BJ (cell line): Measurements from ENCODE around the gene MINAR1. TPM values are rescaled to one million over a fixed set of nuclear protein-coding genes. Genes with fewer than 3 reads are reported as not detected.

Experiments used
- CTCF ChIA-PET: fragments of 350-600 bp; formaldehyde crosslinking; extraction: SDS; loops from one replicate; lab custom pipeline; 2021; ENCODE audit warnings: antibody characterized with exemption, inconsistent platforms; lab: Yijun Ruan, JAX
- POLR2A ChIA-PET: fragments of 300-600 bp; sonication (Branson Sonifier 250); formaldehyde crosslinking; extraction: SDS; loops from one replicate; lab custom pipeline; 2021; ENCODE audit warnings: antibody characterized with exemption; lab: Charles Lee
- DNase-seq: peaks from one replicate; pipeline ENCODE4 v3.0.0-alpha.2; 2011; ENCODE audit warnings: low read depth
- H3K27me3 ChIP-seq: 2 replicates; pipeline ENCODE4 v1.6.0; 2011; ENCODE audit warnings: low read length; ENCODE audit not compliant: control insufficient read depth, insufficient read depth
- H3K36me3 ChIP-seq: 2 replicates; pipeline ENCODE4 v1.5.1; 2011; ENCODE audit warnings: low read length; ENCODE audit not compliant: control insufficient read depth, insufficient read depth
- H3K4me3 ChIP-seq: 2 replicates; pipeline ENCODE4 v1.5.1; 2011; ENCODE audit warnings: low read depth, mild to moderate bottlenecking, control low read depth, low read length
- CTCF ChIP-seq: IDR thresholded peaks from 2 replicates; pipeline ENCODE4 v1.5.1; 2011; ENCODE audit warnings: low read depth, mild to moderate bottlenecking, control low read depth, inconsistent platforms, low read length, moderate library complexity; ENCODE audit not compliant: insufficient read depth
- polyA plus RNA-seq: library from polyadenylated mRNA; depleted of rRNA; stranded (reverse); fragments of >200 nt; gene quantifications from 2 replicates; pipeline ENCODE4 v1.2.3, GENCODE V29; 2011

Gene MINAR1
- polyA plus RNA-seq, 1 experiment, result 0.37 TPM

- ChIA-PET POLR2A (no interaction called here), CTCF (interaction anchor here (1.1 kb wide), 2 partner anchors 12 to 83 kb away, joined by 3 read pairs; no protein-coding TSS in a partner anchor)
- TF ChIP-seq CTCF, result no peak
- Histone ChIP-seq H3K4me3 (no peak overlapping the region), H3K36me3 (no peaks in the 10 kb centered on the region), H3K27me3 (no peaks in the 10 kb centered on the region)
- DNase-seq, result no peak
These were observed 31.7 kb downstream of the MINAR1 start for GRCh38 chr15:79463781-79464270.

- ChIA-PET POLR2A (no interaction called here), CTCF (interaction anchor here (0.7 kb wide), 1 partner anchor 131 kb away, joined by 3 read pairs; no protein-coding TSS in a partner anchor)
- no peaks in the 10 kb centered on the region for H3K36me3 ChIP-seq
- no peaks in the 10 kb centered on the region for H3K27me3 ChIP-seq
- DNase-seq, result no peak
- no peak overlapping the region for H3K4me3 ChIP-seq
- TF ChIP-seq CTCF, result no peak
These were observed 34.4 kb downstream of the MINAR1 start for GRCh38 chr15:79466488-79466887.

- no peak for TF ChIP-seq CTCF
- CTCF ChIA-PET, result interaction anchor here (0.7 kb wide), 1 partner anchor 54 kb away, joined by 3 read pairs; no protein-coding TSS in a partner anchor
- Histone ChIP-seq H3K27me3 (no peaks in the 10 kb centered on the region), H3K4me3 (no peak overlapping the region), H3K36me3 (no peaks in the 10 kb centered on the region)
- DNase-seq, result no peak
- POLR2A ChIA-PET, result interaction anchor here (0.6 kb wide), 1 partner anchor 36 kb away, joined by 4 read pairs; the partner anchor contains the start of gene MINAR1
These were observed 35.9 kb downstream of the MINAR1 start for GRCh38 chr15:79467865-79468586.

GRCh38 chr15:79472446-79472845 is 40.3 kb downstream of the MINAR1 start:
- Histone ChIP-seq H3K36me3 (no peaks in the 10 kb centered on the region), H3K27me3 (no peaks in the 10 kb centered on the region), H3K4me3 (no peak overlapping the region)
- CTCF ChIA-PET, result no interaction called here
- TF ChIP-seq CTCF, result no peak
- DNase-seq, result no peak
- POLR2A ChIA-PET, result no interaction called here

GRCh38 chr15:79474252-79474651 is 42.1 kb downstream of the MINAR1 start:
- no peak for TF ChIP-seq CTCF
- Histone ChIP-seq H3K4me3 (no peak overlapping the region), H3K36me3 (no peaks in the 10 kb centered on the region), H3K27me3 (no peaks in the 10 kb centered on the region)
- ChIA-PET POLR2A (no interaction called here), CTCF (interaction anchor here (0.6 to 0.9 kb wide), 4 partner anchors 9 to 461 kb away, joined by 3 read pairs; no protein-coding TSS in a partner anchor)
- peak; percentile 7 for DNase-seq
